GM21447 (cell line): ENCODE data around the gene TSPY1.
"Not testable (repeated sequence)": the region's sequence is repeated elsewhere in the genome, so short reads cannot be mapped to it uniquely, and the experiment has no call there.

Source experiments
- ATAC-seq: cut with Tn5 transposase; IDR thresholded peaks from one replicate; pipeline ENCODE4 v1.9.1; 2021; ENCODE audit not compliant: unreplicated experiment

TSPY1 gene

GRCh38 chrY:9466655-9467054 is at the start of gene TSPY1:
Gene TSPY1, plus strand, starts transcription at chrY:9466955. Its CDS starts 46 bp downstream, at chrY:9467001.
- not testable (repeated sequence) for ATAC-seq

- ATAC-seq: not testable (repeated sequence)
Measured at GRCh38 chrY:9486967-9487366, 20.2 kb downstream of the TSPY1 start, which contains the start of gene TSPY9. Gene TSPY9, plus strand, starts transcription at chrY:9487267. Its CDS starts 46 bp downstream, at chrY:9487313.

- ATAC-seq: not testable (repeated sequence)
Measured at GRCh38 chrY:9504396-9504795, 37.6 kb downstream of the TSPY1 start.

- not testable (repeated sequence) for ATAC-seq
Measured at GRCh38 chrY:9516287-9516686, 49.5 kb downstream of the TSPY1 start.
